K562 (cell line): Measurements from ENCODE around the gene CLDN5. TPM values are rescaled to one million over a fixed set of nuclear protein-coding genes. Genes with fewer than 3 reads are reported as not detected.

Experiments used
- ARID1B ChIP-seq: fragments of 450-650 bp; IDR thresholded peaks from 2 replicates; pipeline ENCODE4 v1.6.1; 2016; ENCODE audit warnings: antibody characterized with exemption, mild to moderate bottlenecking, inconsistent platforms
- BHLHE40 ChIP-seq: IDR thresholded peaks from 2 replicates; pipeline ENCODE4 v1.6.1; 2011; ENCODE audit warnings: low read length, improper control_type of control experiment
- CC2D1A ChIP-seq: fragments of 450-650 bp; IDR thresholded peaks from 2 replicates; pipeline ENCODE4 v1.6.1; 2017; ENCODE audit warnings: mild to moderate bottlenecking
- FOXJ3 ChIP-seq: sonication (generic); formaldehyde crosslinking; IDR thresholded peaks from 2 replicates; pipeline ENCODE4 v1.4.0; 2020; ENCODE audit warnings: mild to moderate bottlenecking, missing genetic modification reagents
- FOXP1 ChIP-seq: sonication (generic); formaldehyde crosslinking; IDR thresholded peaks from 2 replicates; pipeline ENCODE4 v1.8.0; 2022; ENCODE audit warnings: mild to moderate bottlenecking, missing genetic modification reagents
- GATAD2A ChIP-seq: fragments of 450-650 bp; IDR thresholded peaks from 2 replicates; pipeline ENCODE4 v1.6.1; 2017
- HNRNPH1 ChIP-seq: fragments of 200-400 bp; formaldehyde crosslinking; optimal IDR thresholded peaks from 2 replicates; pipeline ENCODE3; 2017; ENCODE audit warnings: low read depth, mild to moderate bottlenecking, low read length, moderate library complexity
- KLF10 ChIP-seq: fragments of 250-450 bp; sonication (Bioruptor Pico); IDR thresholded peaks from 2 replicates; pipeline ENCODE4 v1.6.1; 2021; ENCODE audit warnings: matching md5 sums
- MEF2D ChIP-seq: conservative IDR thresholded peaks from 2 replicates; pipeline ENCODE4 v1.6.1; 2016; ENCODE audit warnings: low read depth, missing genetic modification characterization, missing compliant biosample characterization
- NCOR1 ChIP-seq: fragments of 450-650 bp; IDR thresholded peaks from 2 replicates; pipeline ENCODE4 v1.6.1; 2016; ENCODE audit warnings: mild to moderate bottlenecking, moderate library complexity
- NELFE ChIP-seq: IDR thresholded peaks from 2 replicates; pipeline ENCODE4 v1.6.1; 2011; ENCODE audit warnings: mild to moderate bottlenecking; ENCODE audit not compliant: insufficient read depth, insufficient read length
- NFXL1 ChIP-seq: fragments of 450-650 bp; formaldehyde crosslinking; IDR thresholded peaks from 2 replicates; pipeline ENCODE4 v1.4.0; 2021; ENCODE audit warnings: mild to moderate bottlenecking
- TCF7 ChIP-seq: sonication (generic); IDR thresholded peaks from 2 replicates; pipeline ENCODE4 v1.6.1; 2016; ENCODE audit warnings: antibody characterized with exemption, borderline replicate concordance
- ZBED1 ChIP-seq: IDR thresholded peaks from 2 replicates; pipeline ENCODE4 v1.6.1; 2014
- ZFX ChIP-seq: sonication (generic); formaldehyde crosslinking; IDR thresholded peaks from 2 replicates; pipeline ENCODE4 v1.8.0; 2022; ENCODE audit warnings: mild to moderate bottlenecking, missing genetic modification reagents, moderate library complexity
- ZNF316 ChIP-seq: fragments of 450-650 bp; IDR thresholded peaks from 2 replicates; pipeline ENCODE4 v1.6.1; 2016
- ZNF431 ChIP-seq: sonication (generic); formaldehyde crosslinking; IDR thresholded peaks from 2 replicates; pipeline ENCODE4 v1.8.0; 2022; ENCODE audit warnings: mild to moderate bottlenecking, missing genetic modification reagents
- ZNF707 ChIP-seq: fragments of 250-450 bp; sonication (Bioruptor Pico); conservative IDR thresholded peaks from 2 replicates; pipeline ENCODE4 v1.8.0; 2022; ENCODE audit warnings: inconsistent platforms, mild to moderate bottlenecking, moderate library complexity
- ZSCAN32 ChIP-seq: fragments of 450-650 bp; formaldehyde crosslinking; IDR thresholded peaks from 2 replicates; pipeline ENCODE4 v1.4.0; 2020; ENCODE audit warnings: mild to moderate bottlenecking, moderate library complexity
- ZZZ3 ChIP-seq: fragments of 450-650 bp; IDR thresholded peaks from 2 replicates; pipeline ENCODE4 v1.6.1; 2016; ENCODE audit warnings: antibody characterized with exemption, mild to moderate bottlenecking, moderate library complexity
- polyA plus RNA-seq, 8 experiments: library from polyadenylated mRNA; depleted of rRNA in 4 of 8; stranded (reverse) in 5 of 8; unstranded in 3 of 8; fragments of >200 nt; fragmentation: Nextera tagmentation in 2 of 8; fragmentation: Illumina TruSeq in 1 of 8; extraction: Ambion mirVana in 2 of 8; extraction: Trizol in 1 of 8; gene quantifications; 2 replicates each; pipeline versions ENCODE4 v1.2.1 to v1.2.3, GENCODE V29; 2011 to 2014; ENCODE audit warnings: inconsistent platforms in 1 of 8, missing spikeins in 1 of 8
- total RNA-seq, 7 experiments: library from RNA; depleted of rRNA in 6 of 7; stranded (reverse); fragments of >200 nt in 6 of 7; fragmentation: Illumina TruSeq in 2 of 7; extraction: Trizol in 2 of 7; gene quantifications; 2 replicates each; pipeline versions ENCODE4 v1.2.1 to v1.2.3, GENCODE V29; 2011 to 2021; ENCODE audit warnings: low replicate concordance in 1 of 7
- TF ChIP-seq, protein P1 (sequence below): fragments of 250-450 bp; sonication (Bioruptor Pico); IDR thresholded peaks from 2 replicates; pipeline ENCODE4 v1.8.0; 2022; ENCODE audit warnings: moderate library complexity, mild to moderate bottlenecking, inconsistent platforms
- TF ChIP-seq, protein P2 (sequence below): sonication (generic); formaldehyde crosslinking; IDR thresholded peaks from 2 replicates; pipeline ENCODE4 v1.8.1; 2023; ENCODE audit warnings: mild to moderate bottlenecking, missing genetic modification reagents
- TF ChIP-seq, protein P3 (sequence below): fragments of 450-650 bp; IDR thresholded peaks from 2 replicates; pipeline ENCODE4 v1.6.1; 2018; ENCODE audit warnings: mild to moderate bottlenecking, low read depth; ENCODE audit not compliant: partially characterized antibody
- TF ChIP-seq, protein P4 (sequence below): sonication (generic); formaldehyde crosslinking; IDR thresholded peaks from 2 replicates; pipeline ENCODE4 v1.8.0; 2022; ENCODE audit warnings: missing genetic modification reagents, mild to moderate bottlenecking, moderate library complexity, borderline replicate concordance
- TF ChIP-seq, protein P5 (sequence below): fragments of 250-450 bp; sonication (Bioruptor Pico); IDR thresholded peaks from 2 replicates; pipeline ENCODE4 v1.9.0; 2021; ENCODE audit warnings: mild to moderate bottlenecking, inconsistent platforms

CLDN5 gene
- total and polyA plus RNA-seq, 9 of the 15 experiments (the other 6 are each of a cell fraction or from before 2014, with no cell fraction given) = 0.20 TPM; not detected in 8

DNA sequence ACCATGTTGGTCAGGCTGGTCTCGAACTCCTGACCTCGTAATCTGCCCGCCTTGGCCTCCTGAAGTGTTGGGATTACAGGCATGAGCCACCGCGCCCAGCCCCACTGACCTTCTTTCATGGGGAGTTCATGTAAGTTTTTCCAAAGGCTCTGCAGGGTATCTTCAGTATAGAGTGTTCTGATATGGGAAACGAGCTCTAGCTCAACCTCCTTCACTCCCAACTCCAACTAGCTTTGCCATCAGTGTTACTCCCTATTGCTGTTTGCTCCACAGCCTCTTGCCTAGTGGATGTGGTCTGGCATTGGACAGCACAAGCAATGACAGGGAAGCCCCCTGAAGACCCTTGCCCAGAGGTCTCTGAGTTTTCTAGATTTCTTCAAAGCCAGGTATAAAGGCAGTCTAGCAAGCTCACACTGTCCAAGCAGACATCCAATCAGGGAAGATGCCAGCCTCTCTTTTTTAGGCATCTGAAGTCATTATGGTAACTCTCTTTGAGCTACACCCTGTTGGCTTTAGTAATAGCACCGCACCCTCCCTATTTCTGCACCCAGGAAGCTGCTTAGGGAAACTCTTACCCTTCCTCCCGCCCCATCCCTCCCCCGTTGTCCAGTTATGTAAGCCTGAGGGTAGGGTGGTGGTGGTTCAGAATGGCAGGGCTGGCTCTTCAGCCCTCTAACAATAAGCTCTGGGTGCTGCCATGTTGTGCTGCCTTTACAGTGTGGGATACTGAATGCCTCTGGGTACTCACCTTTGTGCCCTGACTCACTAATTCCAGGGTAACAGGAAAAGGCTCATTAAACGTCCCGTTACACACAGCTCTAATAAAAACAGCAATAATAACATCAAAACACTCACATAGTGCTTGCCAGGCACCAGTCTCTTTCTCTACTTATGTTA, 41.4 kb upstream of the CLDN5 start (continued):
- TF ChIP-seq, protein P1, sequence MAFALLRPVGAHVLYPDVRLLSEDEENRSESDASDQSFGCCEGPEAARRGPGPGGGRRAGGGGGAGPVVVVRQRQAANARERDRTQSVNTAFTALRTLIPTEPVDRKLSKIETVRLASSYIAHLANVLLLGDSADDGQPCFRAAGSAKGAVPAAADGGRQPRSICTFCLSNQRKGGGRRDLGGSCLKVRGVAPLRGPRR (CRISPR knock-in tag) = no peak
- TF ChIP-seq KLF10 (CRISPR knock-in tag) (no peak), ARID1B (no peak), ZNF316 (no peak), ZBED1 (no peak), ZZZ3 (no peak), HNRNPH1 (no peak), ZSCAN32 (CRISPR knock-in tag) (no peak), NELFE (no peak), ZNF431 (no peak), ZNF707 (CRISPR knock-in tag) (no peak), TCF7 (no peak), MEF2D (tag) (no peak), BHLHE40 (no peak), ZFX (CRISPR knock-in tag) (no peak), FOXJ3 (CRISPR knock-in tag) (0 out of 2 replicates have a peak, but pooled peaks have one; percentile 44), GATAD2A (no peak), NFXL1 (CRISPR knock-in tag) (no peak), CC2D1A (no peak), FOXP1 (peak; percentile 89; the same call in 1 of the 2 replicates), NCOR1 (no peak)
- TF ChIP-seq, protein P2, sequence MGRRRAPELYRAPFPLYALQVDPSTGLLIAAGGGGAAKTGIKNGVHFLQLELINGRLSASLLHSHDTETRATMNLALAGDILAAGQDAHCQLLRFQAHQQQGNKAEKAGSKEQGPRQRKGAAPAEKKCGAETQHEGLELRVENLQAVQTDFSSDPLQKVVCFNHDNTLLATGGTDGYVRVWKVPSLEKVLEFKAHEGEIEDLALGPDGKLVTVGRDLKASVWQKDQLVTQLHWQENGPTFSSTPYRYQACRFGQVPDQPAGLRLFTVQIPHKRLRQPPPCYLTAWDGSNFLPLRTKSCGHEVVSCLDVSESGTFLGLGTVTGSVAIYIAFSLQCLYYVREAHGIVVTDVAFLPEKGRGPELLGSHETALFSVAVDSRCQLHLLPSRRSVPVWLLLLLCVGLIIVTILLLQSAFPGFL = no peak
- TF ChIP-seq, protein P3, sequence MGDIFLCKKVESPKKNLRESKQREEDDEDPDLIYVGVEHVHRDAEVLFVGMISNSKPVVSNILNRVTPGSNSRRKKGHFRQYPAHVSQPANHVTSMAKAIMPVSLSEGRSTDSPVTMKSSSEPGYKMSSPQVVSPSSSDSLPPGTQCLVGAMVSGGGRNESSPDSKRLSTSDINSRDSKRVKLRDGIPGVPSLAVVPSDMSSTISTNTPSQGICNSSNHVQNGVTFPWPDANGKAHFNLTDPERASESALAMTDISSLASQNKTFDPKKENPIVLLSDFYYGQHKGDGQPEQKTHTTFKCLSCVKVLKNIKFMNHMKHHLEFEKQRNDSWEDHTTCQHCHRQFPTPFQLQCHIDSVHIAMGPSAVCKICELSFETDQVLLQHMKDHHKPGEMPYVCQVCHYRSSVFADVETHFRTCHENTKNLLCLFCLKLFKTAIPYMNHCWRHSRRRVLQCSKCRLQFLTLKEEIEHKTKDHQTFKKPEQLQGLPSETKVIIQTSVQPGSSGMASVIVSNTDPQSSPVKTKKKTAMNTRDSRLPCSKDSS = no peak
- TF ChIP-seq, protein P4, sequence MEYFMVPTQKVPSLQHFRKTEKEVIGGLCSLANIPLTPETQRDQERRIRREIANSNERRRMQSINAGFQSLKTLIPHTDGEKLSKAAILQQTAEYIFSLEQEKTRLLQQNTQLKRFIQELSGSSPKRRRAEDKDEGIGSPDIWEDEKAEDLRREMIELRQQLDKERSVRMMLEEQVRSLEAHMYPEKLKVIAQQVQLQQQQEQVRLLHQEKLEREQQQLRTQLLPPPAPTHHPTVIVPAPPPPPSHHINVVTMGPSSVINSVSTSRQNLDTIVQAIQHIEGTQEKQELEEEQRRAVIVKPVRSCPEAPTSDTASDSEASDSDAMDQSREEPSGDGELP = no peak
- TF ChIP-seq, protein P5, sequence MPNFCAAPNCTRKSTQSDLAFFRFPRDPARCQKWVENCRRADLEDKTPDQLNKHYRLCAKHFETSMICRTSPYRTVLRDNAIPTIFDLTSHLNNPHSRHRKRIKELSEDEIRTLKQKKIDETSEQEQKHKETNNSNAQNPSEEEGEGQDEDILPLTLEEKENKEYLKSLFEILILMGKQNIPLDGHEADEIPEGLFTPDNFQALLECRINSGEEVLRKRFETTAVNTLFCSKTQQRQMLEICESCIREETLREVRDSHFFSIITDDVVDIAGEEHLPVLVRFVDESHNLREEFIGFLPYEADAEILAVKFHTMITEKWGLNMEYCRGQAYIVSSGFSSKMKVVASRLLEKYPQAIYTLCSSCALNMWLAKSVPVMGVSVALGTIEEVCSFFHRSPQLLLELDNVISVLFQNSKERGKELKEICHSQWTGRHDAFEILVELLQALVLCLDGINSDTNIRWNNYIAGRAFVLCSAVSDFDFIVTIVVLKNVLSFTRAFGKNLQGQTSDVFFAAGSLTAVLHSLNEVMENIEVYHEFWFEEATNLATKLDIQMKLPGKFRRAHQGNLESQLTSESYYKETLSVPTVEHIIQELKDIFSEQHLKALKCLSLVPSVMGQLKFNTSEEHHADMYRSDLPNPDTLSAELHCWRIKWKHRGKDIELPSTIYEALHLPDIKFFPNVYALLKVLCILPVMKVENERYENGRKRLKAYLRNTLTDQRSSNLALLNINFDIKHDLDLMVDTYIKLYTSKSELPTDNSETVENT (CRISPR knock-in tag) = no peak
